DOHH2 (cell line): ENCODE data around the gene TLR2.

Source experiments
- H3F3A ChIP-seq: fragments of 200-600 bp; sonication (generic), shearing (Covaris generic); 2 replicates; pipeline ENCODE4 v1.6.0; 2016; ENCODE audit warnings: antibody characterized with exemption, mild to moderate bottlenecking; ENCODE audit not compliant: control insufficient read depth, insufficient read depth
- H3K27ac ChIP-seq: fragments of 200-600 bp; sonication (generic); 2 replicates; pipeline ENCODE4 v1.5.1; 2014; ENCODE audit warnings: low read depth, mild to moderate bottlenecking, low read length, moderate library complexity
- H3K27me3 ChIP-seq: fragments of 200-600 bp; sonication (generic); 2 replicates; pipeline ENCODE4 v1.6.1; 2014; ENCODE audit warnings: mild to moderate bottlenecking, low read length, mixed read lengths; ENCODE audit not compliant: control insufficient read depth
- H3K36me3 ChIP-seq: fragments of 200-600 bp; sonication (generic); 2 replicates; pipeline ENCODE4 v1.6.1; 2014; ENCODE audit warnings: mild to moderate bottlenecking, low read length, moderate library complexity, mixed read lengths; ENCODE audit not compliant: control insufficient read depth
- H3K4me1 ChIP-seq: fragments of 200-600 bp; sonication (generic); 2 replicates; pipeline ENCODE4 v1.6.1; 2014; ENCODE audit warnings: mild to moderate bottlenecking, low read length, mixed read lengths; ENCODE audit not compliant: control insufficient read depth
- H3K4me2 ChIP-seq: fragments of 200-600 bp; sonication (generic); 2 replicates; pipeline ENCODE4 v1.6.0; 2014; ENCODE audit warnings: mild to moderate bottlenecking, low read length, moderate library complexity
- H3K4me3 ChIP-seq: fragments of 200-600 bp; sonication (generic); 2 replicates; pipeline ENCODE4 v1.5.1; 2014; ENCODE audit warnings: mild to moderate bottlenecking, low read length, mixed read lengths
- H3K79me2 ChIP-seq: fragments of 200-600 bp; sonication (generic); 2 replicates; pipeline ENCODE4 v1.6.1; 2014; ENCODE audit warnings: mild to moderate bottlenecking, low read length, mixed read lengths; ENCODE audit not compliant: control insufficient read depth
- H3K9me2 ChIP-seq: fragments of 200-600 bp; sonication (generic); replicated peaks from 2 replicates; pipeline ENCODE4 v1.6.1; 2014; ENCODE audit warnings: mild to moderate bottlenecking, low read length, mixed read lengths; ENCODE audit not compliant: control insufficient read depth
- H3K9me3 ChIP-seq: fragments of 200-600 bp; sonication (generic); 2 replicates; pipeline ENCODE4 v1.6.1; 2014; ENCODE audit warnings: antibody characterized with exemption, low read length, mixed read lengths; ENCODE audit not compliant: control insufficient read depth, insufficient read depth
- H4K20me1 ChIP-seq: fragments of 200-600 bp; sonication (generic); 2 replicates; pipeline ENCODE4 v1.6.0; 2014; ENCODE audit warnings: low read depth, mild to moderate bottlenecking, antibody characterized with exemption, low read length, moderate library complexity; ENCODE audit not compliant: control insufficient read depth, insufficient read depth
- EZH2phosphoT487 ChIP-seq: fragments of 200-600 bp; sonication (generic); IDR thresholded peaks from 2 replicates; pipeline ENCODE4 v1.6.1; 2017; ENCODE audit warnings: borderline replicate concordance, mild to moderate bottlenecking, antibody characterized with exemption, low read length, moderate library complexity, mixed read lengths
- TF ChIP-seq, protein P1 (sequence below): fragments of 200-600 bp; sonication (generic); IDR thresholded peaks from one replicate; pipeline ENCODE4 v1.5.1; 2014; ENCODE audit warnings: antibody characterized with exemption, mild to moderate bottlenecking, low read depth, low read length; ENCODE audit not compliant: poor library complexity, severe bottlenecking

Gene TLR2

DNA sequence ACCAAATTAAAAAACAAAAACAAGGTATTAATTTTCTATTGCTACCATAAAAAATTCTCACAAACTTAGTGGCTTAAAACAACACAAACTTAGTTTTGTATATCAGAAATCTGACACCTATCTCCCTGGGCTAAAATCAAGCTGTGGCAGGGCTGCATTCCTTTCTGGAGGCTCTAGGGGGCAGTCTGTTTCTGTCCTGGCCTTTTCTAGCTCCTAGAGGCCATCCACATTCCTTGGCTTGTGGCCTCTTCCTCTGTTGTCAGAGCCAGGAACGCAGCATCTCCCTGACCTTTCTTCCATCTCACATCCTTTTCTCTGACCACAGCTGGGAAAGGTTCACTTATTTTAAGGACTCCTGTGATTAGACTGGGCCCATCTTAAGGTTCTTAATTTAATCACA, 38.9 kb upstream of the TLR2 start:
- H3K36me3 ChIP-seq = no peaks in the 10 kb centered on the region
- H3K9me3 ChIP-seq = no peaks in the 10 kb centered on the region
- H3K79me2 ChIP-seq = no peaks in the 10 kb centered on the region
- peaks cover 11% of the 10 kb centered on the region for H3K4me1 ChIP-seq
- TF ChIP-seq, protein P1, sequence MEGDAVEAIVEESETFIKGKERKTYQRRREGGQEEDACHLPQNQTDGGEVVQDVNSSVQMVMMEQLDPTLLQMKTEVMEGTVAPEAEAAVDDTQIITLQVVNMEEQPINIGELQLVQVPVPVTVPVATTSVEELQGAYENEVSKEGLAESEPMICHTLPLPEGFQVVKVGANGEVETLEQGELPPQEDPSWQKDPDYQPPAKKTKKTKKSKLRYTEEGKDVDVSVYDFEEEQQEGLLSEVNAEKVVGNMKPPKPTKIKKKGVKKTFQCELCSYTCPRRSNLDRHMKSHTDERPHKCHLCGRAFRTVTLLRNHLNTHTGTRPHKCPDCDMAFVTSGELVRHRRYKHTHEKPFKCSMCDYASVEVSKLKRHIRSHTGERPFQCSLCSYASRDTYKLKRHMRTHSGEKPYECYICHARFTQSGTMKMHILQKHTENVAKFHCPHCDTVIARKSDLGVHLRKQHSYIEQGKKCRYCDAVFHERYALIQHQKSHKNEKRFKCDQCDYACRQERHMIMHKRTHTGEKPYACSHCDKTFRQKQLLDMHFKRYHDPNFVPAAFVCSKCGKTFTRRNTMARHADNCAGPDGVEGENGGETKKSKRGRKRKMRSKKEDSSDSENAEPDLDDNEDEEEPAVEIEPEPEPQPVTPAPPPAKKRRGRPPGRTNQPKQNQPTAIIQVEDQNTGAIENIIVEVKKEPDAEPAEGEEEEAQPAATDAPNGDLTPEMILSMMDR = peak; percentile 82
- no peak for TF ChIP-seq EZH2phosphoT487
- no peak overlapping the region for H3K27ac ChIP-seq
- no peak overlapping the region for H3K4me3 ChIP-seq
- no peaks in the 10 kb centered on the region for H3K27me3 ChIP-seq
- no peaks in the 10 kb centered on the region for H4K20me1 ChIP-seq
- H3F3A ChIP-seq = peaks cover 9% of the 10 kb centered on the region
- H3K9me2 ChIP-seq = no peaks in the 10 kb centered on the region
- no peak overlapping the region for H3K4me2 ChIP-seq

DNA sequence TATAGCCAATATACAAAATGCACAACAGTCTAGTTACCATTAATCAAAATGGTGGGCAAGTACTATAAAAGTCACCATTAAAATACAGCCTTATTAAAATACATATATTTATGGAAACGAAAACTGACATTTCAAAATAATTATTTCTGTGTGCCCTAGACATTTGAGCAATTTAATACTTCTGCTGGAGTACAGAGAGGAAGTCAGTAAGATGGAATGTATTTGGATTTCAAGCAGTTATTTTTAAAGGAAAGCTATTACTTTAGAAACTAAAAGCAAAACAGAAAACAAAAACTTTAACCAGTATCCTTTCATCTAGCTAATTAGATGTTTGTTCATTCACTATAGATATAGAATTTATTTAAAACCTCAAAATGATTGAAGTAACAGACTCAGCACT, 37.8 kb upstream of the TLR2 start:
- Histone ChIP-seq H3K9me2 (no peaks in the 10 kb centered on the region), H3K79me2 (no peaks in the 10 kb centered on the region), H3K4me3 (no peak overlapping the region), H3K4me2 (no peak overlapping the region), H3K27ac (no peak overlapping the region), H3F3A (no peaks in the 10 kb centered on the region; the same call in 1 of the 2 replicates), H3K36me3 (no peaks in the 10 kb centered on the region), H4K20me1 (no peaks in the 10 kb centered on the region), H3K27me3 (no peaks in the 10 kb centered on the region), H3K4me1 (peaks cover 12% of the 10 kb centered on the region), H3K9me3 (no peaks in the 10 kb centered on the region)
- no peak for TF ChIP-seq EZH2phosphoT487
- TF ChIP-seq, protein P1 = no peak

DNA sequence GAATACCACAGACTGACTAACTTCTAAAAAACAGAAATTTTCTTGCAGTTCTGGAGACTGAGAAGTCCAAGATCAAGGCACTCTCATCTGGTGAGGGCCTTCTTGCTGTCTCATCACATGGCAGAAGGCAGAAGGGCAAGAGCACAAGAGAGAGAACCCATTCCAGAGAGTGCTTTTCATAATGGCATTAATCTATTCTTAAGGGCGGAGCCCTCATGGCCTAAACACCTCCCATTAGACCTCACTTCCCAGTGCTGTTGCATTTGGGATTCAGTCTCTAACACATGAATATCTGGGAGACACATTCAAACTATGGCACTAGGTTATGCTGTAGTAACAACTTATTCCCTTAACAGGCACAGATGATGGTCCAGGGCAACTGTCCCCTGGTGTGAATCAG, 37.1 kb upstream of the TLR2 start:
- Histone ChIP-seq H3K79me2 (no peaks in the 10 kb centered on the region), H3K4me1 (peaks cover 20% of the 10 kb centered on the region), H3K27ac (no peak overlapping the region), H3K9me2 (no peaks in the 10 kb centered on the region), H3K4me2 (no peak overlapping the region), H3K9me3 (no peaks in the 10 kb centered on the region), H4K20me1 (no peaks in the 10 kb centered on the region), H3F3A (no peaks in the 10 kb centered on the region; the same call in 1 of the 2 replicates), H3K27me3 (no peaks in the 10 kb centered on the region), H3K36me3 (no peaks in the 10 kb centered on the region), H3K4me3 (no peak overlapping the region)
- TF ChIP-seq EZH2phosphoT487 = no peak
- TF ChIP-seq, protein P1 = no peak
